Omental fat pad (tissue), 4 donors: ENCODE data around the gene AGPAT3. TPM values are rescaled to one million over a fixed set of nuclear protein-coding genes. Genes with fewer than 3 reads are reported as not detected.

Experiments
- ATAC-seq: fragments of 150-250 bp; one replicate; pipeline ENCODE4 v1.9.1; 2016; ENCODE audit warnings: mild to moderate bottlenecking, moderate library complexity; ENCODE audit not compliant: low FRiP score
- DNase-seq: peaks from one replicate; pipeline ENCODE4 v3.0.0-alpha.2; 2019; ENCODE audit warnings: low spot score
- total RNA-seq, 4 donors: library from RNA; depleted of rRNA; stranded (reverse); fragments of >200 nt; gene quantifications; one replicate each; pipeline ENCODE4 v1.1.0, GENCODE V29; 2016
- TF ChIP-seq, protein P1 (sequence below), 3 donors: fragments of 450-650 bp; IDR thresholded peaks; one replicate each; pipeline ENCODE4 v1.5.1; 2016 to 2017; ENCODE audit warnings: antibody characterized with exemption in 3 of 3, mild to moderate bottlenecking in 3 of 3, moderate library complexity in 2 of 3

AGPAT3 gene
- total RNA-seq, 4 donors from 2014 or later, result 29.7 to 47.0 (median 43.3) TPM

DNA sequence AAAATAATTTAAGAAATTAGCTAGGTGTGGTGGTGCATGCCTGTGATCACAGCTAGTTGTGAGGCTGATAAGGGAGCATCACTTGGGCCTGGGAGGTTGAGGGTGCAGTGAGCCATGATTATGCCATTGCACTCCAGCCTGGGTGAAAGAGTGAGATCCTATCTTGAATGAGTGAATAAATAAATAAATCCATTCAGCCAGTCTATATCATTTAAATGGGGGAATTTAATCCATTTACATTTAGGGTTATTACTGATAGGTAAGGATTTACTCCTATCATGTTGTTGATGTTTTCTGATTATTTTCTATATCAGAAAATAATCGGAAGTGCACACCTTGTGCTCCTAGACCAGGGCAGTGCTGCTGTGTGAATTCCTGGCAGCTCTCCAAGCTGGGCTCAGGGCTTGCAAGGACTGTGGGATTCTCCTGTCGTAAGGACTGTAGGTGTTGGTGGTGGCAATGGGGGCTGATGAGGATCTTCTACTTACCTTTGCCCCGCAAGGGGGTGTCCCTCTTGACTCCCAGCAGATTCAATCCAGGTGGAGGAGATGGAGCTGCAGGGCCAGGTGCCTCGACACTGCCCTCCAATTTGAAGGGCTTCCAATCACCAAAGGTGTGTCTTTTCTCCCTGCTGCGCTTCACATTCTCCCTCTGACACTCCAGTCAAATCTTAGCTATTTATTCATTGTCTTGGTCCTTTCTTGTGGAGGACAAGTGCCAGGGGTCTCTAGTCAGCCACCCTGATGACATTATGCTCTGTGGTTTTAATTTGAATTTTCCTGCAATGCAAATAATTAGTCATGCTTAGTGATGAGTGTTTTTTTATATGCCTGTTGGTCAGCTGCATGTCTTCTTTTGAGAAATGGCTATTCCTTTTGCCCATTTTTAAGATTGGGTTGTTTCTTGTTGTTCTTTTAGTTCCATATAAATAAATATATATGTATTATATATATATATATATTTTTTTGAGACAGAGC, 133.0 kb downstream of the AGPAT3 start:
- DNase-seq (no peak), ATAC-seq (no peak)

DNA sequence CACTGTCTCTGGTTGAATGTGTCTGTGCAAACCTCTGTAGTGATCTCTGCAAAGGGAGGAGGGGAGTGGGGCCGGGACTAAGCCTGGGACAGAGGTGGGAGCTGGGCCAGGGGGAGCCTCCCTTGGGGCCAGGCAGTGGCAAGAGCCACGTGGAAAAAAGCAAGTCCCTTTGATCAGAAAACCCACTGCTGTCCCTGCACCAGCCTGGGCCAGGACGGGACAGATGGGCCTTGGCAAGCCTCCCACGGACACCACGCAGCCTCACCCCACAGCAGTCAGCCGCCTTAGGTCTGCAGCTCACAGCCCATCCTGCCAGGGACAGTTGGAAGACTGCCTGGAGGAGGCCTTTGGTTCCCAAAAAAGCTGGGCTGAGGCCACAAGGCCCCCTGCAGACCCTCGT, 135.3 kb downstream of the AGPAT3 start:
- DNase-seq (no peak), ATAC-seq (no peak)
- TF ChIP-seq, protein P1, sequence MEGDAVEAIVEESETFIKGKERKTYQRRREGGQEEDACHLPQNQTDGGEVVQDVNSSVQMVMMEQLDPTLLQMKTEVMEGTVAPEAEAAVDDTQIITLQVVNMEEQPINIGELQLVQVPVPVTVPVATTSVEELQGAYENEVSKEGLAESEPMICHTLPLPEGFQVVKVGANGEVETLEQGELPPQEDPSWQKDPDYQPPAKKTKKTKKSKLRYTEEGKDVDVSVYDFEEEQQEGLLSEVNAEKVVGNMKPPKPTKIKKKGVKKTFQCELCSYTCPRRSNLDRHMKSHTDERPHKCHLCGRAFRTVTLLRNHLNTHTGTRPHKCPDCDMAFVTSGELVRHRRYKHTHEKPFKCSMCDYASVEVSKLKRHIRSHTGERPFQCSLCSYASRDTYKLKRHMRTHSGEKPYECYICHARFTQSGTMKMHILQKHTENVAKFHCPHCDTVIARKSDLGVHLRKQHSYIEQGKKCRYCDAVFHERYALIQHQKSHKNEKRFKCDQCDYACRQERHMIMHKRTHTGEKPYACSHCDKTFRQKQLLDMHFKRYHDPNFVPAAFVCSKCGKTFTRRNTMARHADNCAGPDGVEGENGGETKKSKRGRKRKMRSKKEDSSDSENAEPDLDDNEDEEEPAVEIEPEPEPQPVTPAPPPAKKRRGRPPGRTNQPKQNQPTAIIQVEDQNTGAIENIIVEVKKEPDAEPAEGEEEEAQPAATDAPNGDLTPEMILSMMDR (IDR thresholded peaks at IDR 0.05), result no peak

More for the DNA sequence above, 133.0 kb downstream of the AGPAT3 start:
- TF ChIP-seq, protein P1 (IDR thresholded peaks at IDR 0.05), result no peak

DNA sequence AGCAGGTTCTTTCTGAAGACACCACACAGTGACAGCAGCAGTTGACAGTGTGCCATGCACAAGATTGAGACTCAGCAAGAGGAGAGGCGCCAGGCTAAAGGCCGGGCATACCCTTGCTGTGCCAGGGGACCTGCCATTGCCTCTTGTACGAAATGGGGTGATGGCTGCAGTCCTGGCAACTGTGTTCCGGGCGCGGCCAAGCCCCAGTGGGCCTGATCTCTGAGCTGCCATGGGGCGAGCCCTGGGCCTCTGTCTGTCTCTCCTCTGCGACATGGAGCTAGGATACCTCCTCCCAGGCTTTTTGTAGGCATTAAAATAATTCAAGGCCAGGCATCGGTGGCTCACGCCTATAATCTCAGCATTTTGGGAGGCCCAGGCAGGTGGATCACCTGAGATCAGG, 137.5 kb downstream of the AGPAT3 start:
- no peak for ATAC-seq
- TF ChIP-seq, protein P1 (IDR thresholded peaks at IDR 0.05), result no peak
- no peak for DNase-seq

DNA sequence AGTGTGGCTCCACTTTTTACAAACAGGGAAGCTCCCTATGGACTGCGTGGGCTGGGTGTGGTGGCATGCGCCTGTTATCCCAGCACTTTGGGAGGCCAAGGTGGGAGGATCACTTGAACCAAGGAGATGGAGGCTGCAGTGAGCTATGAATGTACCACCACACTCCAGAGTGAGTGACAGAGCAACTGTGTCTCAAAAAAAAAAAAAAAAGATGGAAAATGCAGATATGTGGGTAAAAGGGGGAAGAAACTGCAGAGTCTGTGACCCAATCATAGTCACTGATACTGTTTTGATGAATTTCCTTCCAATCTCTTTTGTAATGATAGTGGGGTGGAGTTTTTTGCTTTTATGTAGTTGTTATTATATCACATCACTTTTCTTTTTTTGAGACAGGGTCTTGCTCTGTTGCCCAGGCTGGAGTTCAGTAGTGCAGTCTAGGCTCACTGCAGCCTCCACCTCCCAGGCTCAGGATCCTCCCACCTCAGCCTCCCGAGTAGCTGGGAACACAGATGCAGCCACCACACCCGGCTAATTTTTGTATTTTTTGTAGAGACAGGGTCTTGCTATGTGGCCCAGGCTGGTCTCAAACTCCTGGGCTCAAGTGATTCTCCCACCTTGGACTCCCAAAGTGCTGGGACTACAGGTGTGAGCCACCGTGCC, 138.4 kb downstream of the AGPAT3 start:
- TF ChIP-seq, protein P1 (IDR thresholded peaks at IDR 0.05), result no peak
- no peak for ATAC-seq
- no peak for DNase-seq

DNA sequence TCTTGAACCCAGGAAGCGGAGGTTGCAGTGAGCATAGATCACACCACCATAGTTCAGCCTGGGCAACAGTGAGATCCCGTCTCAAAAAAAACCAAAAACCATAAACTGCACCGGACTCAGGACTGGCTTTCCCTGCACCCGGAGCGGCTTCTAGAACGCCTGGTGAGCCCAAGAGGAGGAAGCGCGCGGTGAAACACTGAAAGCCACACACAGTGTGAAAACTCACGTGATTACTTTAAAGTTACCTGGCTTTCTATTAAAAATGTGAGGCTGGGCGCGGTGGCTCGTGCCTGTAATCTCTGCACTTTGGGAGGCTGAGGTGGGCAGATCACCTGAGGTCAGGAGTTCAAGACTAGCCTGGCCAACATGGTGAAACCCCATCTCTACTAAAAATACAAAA, 140.0 kb downstream of the AGPAT3 start:
- ATAC-seq (no peak), DNase-seq (no peak)
- TF ChIP-seq, protein P1 (IDR thresholded peaks at IDR 0.05), result no peak

DNA sequence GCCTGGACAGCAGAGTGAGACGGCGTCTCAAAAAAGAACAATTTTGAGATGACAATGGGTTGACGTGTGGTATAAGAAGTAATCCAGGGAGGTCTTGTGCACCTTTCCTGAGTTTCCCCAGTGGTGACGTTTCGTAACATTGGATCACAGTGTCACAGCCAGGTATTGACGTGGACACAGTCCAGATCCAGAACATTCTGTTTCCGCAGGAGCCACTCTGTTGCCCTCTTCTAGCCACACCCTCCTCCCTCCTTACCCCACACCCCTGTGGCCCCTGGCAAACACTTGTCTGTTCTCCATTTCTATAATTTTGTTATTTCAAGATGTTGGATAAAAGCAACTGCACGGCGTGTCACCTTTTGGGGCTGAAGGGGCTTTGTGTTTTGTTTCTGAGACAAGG, 140.6 kb downstream of the AGPAT3 start:
- no peak for DNase-seq
- TF ChIP-seq, protein P1 (IDR thresholded peaks at IDR 0.05), result no peak
- ATAC-seq, result no peak
